ENCODE results near the gene LETM1.
A peak's percentile ranks its signal among the peaks of the same experiment; 100 is the strongest.

Gene LETM1

DNA sequence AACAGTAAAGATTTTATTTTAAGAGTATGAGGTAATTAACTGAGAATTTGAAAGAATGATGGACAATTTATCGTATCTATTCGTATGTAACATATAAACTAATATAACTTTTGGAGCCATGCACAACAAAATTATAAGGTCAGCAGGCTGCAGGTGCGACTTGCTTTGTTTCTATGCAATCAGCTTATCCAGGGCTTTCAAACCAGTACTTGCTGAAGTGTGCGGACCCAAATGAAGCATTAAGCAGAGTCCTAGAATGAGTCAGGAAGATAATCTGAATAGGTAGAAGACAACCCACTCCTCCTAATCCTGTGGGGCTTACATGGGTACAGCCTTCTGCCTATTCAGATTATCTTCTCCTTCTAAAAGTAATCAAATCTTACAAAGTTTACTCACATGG is 17.3 kb upstream of the LETM1 start:
- TF ChIP-seq TAF1 (IDR thresholded peaks at IDR 0.05; ENCODE audit: borderline replicate concordance, insufficient read depth, low read length) (no peak), POLR2AphosphoS5 (IDR thresholded peaks at IDR 0.05; ENCODE audit: low read depth, low read length) (no peak), FOXP2 (optimal IDR thresholded peaks at IDR 0.05; ENCODE audit: borderline replicate concordance, extremely low read depth, extremely low read length, insufficient read depth) (no peak), SIN3A (IDR thresholded peaks at IDR 0.05; ENCODE audit: borderline replicate concordance, insufficient read depth, low read length) (no peak)
- TF ChIP-seq, protein P1, sequence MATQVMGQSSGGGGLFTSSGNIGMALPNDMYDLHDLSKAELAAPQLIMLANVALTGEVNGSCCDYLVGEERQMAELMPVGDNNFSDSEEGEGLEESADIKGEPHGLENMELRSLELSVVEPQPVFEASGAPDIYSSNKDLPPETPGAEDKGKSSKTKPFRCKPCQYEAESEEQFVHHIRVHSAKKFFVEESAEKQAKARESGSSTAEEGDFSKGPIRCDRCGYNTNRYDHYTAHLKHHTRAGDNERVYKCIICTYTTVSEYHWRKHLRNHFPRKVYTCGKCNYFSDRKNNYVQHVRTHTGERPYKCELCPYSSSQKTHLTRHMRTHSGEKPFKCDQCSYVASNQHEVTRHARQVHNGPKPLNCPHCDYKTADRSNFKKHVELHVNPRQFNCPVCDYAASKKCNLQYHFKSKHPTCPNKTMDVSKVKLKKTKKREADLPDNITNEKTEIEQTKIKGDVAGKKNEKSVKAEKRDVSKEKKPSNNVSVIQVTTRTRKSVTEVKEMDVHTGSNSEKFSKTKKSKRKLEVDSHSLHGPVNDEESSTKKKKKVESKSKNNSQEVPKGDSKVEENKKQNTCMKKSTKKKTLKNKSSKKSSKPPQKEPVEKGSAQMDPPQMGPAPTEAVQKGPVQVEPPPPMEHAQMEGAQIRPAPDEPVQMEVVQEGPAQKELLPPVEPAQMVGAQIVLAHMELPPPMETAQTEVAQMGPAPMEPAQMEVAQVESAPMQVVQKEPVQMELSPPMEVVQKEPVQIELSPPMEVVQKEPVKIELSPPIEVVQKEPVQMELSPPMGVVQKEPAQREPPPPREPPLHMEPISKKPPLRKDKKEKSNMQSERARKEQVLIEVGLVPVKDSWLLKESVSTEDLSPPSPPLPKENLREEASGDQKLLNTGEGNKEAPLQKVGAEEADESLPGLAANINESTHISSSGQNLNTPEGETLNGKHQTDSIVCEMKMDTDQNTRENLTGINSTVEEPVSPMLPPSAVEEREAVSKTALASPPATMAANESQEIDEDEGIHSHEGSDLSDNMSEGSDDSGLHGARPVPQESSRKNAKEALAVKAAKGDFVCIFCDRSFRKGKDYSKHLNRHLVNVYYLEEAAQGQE (IDR thresholded peaks at IDR 0.05; ENCODE audit: insufficient read depth in 1 of 2, low read depth in 2 of 2, low read length in 2 of 2) = no peak

DNA sequence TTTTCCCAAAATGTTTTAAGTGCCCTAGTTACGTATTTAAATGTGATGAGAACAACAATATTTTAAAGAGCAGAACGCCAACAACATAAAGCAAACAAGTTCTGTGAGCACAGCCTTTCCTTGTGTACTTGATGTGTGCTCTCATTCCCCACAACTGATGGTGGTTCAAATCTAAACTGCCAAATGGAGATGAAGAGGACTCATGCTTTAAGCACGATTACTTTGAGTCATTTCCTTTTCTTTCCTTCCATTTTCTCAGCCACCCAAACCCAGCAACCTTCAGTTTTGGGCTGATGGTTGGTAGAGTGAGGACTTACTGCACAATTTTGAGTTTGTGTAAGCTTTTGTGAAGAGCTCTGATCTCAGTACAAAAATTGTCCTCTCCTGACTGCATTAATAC is 16.9 kb upstream of the LETM1 start:
- TF ChIP-seq POLR2AphosphoS5 (IDR thresholded peaks at IDR 0.05; ENCODE audit: low read depth, low read length) = no peak
- TF ChIP-seq FOXP2 (optimal IDR thresholded peaks at IDR 0.05; ENCODE audit: borderline replicate concordance, extremely low read depth, extremely low read length, insufficient read depth) = no peak
- no peak for TF ChIP-seq TAF1 (IDR thresholded peaks at IDR 0.05; ENCODE audit: borderline replicate concordance, insufficient read depth, low read length)
- TF ChIP-seq, protein P1 (IDR thresholded peaks at IDR 0.05; ENCODE audit: insufficient read depth in 1 of 2, low read depth in 2 of 2, low read length in 2 of 2) = no peak
- TF ChIP-seq SIN3A (IDR thresholded peaks at IDR 0.05; ENCODE audit: borderline replicate concordance, insufficient read depth, low read length) = no peak

DNA sequence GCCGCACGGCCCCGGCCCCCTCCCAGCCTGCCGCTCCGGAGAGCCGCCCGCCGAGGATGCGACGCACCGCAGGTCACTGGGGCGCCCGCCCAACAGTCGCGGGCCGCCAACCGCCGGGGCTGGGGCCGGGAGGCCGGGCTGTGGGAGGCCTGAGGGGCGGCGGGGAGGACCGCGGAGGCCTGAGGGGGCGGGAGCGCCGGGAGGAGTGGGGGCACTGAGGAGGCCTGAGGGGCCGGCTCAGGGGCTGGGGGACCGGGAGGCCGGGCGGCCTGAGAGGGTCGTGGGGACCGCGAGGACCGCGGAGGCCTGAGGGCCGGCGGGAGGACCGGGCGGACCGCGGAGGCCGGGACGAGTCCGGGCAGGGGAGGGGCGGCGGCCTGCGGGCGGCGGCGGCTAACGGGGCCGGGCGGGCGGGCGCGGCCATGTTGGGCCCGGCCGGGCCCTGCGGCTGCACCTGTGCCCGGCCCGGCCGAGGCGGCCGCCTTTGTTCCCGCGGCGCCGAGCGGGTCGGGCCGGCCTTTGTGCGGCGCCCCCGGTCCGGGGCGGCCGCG is 15.6 kb upstream of the LETM1 start:
- TF ChIP-seq SIN3A (IDR thresholded peaks at IDR 0.05; ENCODE audit: borderline replicate concordance, insufficient read depth, low read length) = no peak
- no peak for TF ChIP-seq TAF1 (IDR thresholded peaks at IDR 0.05; ENCODE audit: borderline replicate concordance, insufficient read depth, low read length)
- TF ChIP-seq FOXP2 (optimal IDR thresholded peaks at IDR 0.05; ENCODE audit: borderline replicate concordance, extremely low read depth, extremely low read length, insufficient read depth) = no peak
- TF ChIP-seq POLR2AphosphoS5 (IDR thresholded peaks at IDR 0.05; ENCODE audit: low read depth, low read length) = no peak
- TF ChIP-seq, protein P1 (IDR thresholded peaks at IDR 0.05; ENCODE audit: insufficient read depth in 1 of 2, low read depth in 2 of 2, low read length in 2 of 2) = no peak

DNA sequence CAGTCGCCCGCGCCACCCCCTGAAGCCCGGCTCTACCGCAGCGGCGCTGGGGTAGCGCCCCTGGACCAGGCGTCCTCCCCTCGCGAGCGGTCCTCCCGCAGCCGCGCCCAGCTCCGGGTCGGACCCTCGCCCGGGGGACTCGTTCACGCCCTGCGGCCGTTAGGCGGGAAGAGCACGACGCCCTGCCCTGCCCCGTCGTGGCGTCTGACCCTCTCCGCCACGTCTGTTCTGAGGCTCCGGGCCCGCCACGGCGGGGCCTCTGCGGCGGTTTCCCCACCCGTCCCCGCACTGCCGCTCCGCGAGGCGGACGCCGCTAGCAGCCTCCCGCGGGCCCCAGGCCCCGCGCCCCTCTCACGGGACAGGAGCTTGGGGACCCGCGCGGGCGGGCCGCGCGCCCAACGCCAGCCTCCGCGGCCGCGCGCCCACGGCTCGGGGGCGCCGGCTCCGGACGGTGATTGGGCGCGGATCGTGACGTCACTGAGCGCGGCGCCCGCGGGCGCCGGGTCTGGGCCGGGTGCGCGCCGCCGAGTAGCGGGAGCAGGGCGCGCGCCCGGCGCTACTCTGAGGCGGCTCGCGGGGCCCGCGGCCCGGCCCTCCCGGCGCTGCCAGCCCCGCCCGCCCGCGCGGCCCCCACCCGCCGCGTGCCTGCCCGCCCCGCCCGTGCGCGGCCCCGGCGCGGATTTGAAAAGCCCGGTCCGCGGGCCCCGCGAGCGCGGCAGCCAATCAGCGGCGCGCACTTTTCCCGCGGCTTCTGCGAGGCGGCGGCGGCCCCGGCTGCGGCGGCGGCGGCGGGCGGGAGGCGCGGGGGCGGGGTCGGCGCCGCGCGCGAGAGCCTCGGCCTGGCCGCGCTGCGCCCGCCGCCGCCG is 14.9 kb upstream of the LETM1 start, which contains the start of gene NSD2:
Gene NSD2 (plus strand): TSS at position 816 of the 866 bp plus-strand sequence. CDS start 29,262 bp downstream, outside the sequence.
- TF ChIP-seq SIN3A (IDR thresholded peaks at IDR 0.05; ENCODE audit: borderline replicate concordance, insufficient read depth, low read length) = no peak
- peak; percentile 5 for TF ChIP-seq FOXP2 (optimal IDR thresholded peaks at IDR 0.05; ENCODE audit: borderline replicate concordance, extremely low read depth, extremely low read length, insufficient read depth)
- TF ChIP-seq TAF1 (IDR thresholded peaks at IDR 0.05; ENCODE audit: borderline replicate concordance, insufficient read depth, low read length) = 0 out of 2 replicates have a peak, but pooled peaks have one; percentile 17
- TF ChIP-seq POLR2AphosphoS5 (IDR thresholded peaks at IDR 0.05; ENCODE audit: low read depth, low read length) = peak; percentile 74
- TF ChIP-seq, protein P1 (IDR thresholded peaks at IDR 0.05; ENCODE audit: insufficient read depth in 1 of 2, low read depth in 2 of 2, low read length in 2 of 2) = no peak

Measured in PFSK-1 (cell line).